Endothelial cell (in vitro differentiated cells): ENCODE results near the gene SELENOM. TPM values are rescaled to one million over a fixed set of nuclear protein-coding genes. Genes with fewer than 3 reads are reported as not detected.

ENCODE experiments used
- DNase-seq: peaks from one replicate; pipeline ENCODE4 v3.0.0; 2021; ENCODE audit warnings: low spot score
- H3K27ac Mint-ChIP-seq: one replicate; pipeline ENCODE4 v1.8.0; 2021; ENCODE audit warnings: mixed read lengths, inconsistent platforms; ENCODE audit not compliant: unreplicated experiment
- H3K27me3 Mint-ChIP-seq: one replicate; pipeline ENCODE4 v1.8.0; 2021; ENCODE audit warnings: mild to moderate bottlenecking, moderate library complexity, mixed read lengths, inconsistent platforms; ENCODE audit not compliant: unreplicated experiment
- H3K36me3 Mint-ChIP-seq: one replicate; pipeline ENCODE4 v1.8.0; 2021; ENCODE audit warnings: mild to moderate bottlenecking, low read depth, mixed read lengths, inconsistent platforms; ENCODE audit not compliant: unreplicated experiment
- H3K4me1 Mint-ChIP-seq: one replicate; pipeline ENCODE4 v1.8.0; 2021; ENCODE audit warnings: mild to moderate bottlenecking, mixed read lengths, inconsistent platforms; ENCODE audit not compliant: unreplicated experiment
- H3K4me3 Mint-ChIP-seq: one replicate; pipeline ENCODE4 v1.8.0; 2021; ENCODE audit warnings: mild to moderate bottlenecking, mixed read lengths, inconsistent platforms; ENCODE audit not compliant: unreplicated experiment
- H3K9me3 Mint-ChIP-seq: one replicate; pipeline ENCODE4 v1.8.0; 2021; ENCODE audit warnings: mixed read lengths, inconsistent platforms; ENCODE audit not compliant: unreplicated experiment
- long read RNA-seq: library from polyadenylated mRNA; unstranded; transcript quantifications from one replicate; pipeline ENCODE4 v2.0.0, GENCODE V29; 2020; ENCODE audit not compliant: unreplicated experiment
- total RNA-seq: library from RNA; stranded (reverse); fragmentation: NEBNext Ultra II Directional; extraction: Animal tissue kit (Norgen Biotek cat#: 25700); gene quantifications from one replicate; pipeline ENCODE4 v1.2.1, GENCODE V29; 2021; ENCODE audit not compliant: unreplicated experiment
- TF ChIP-seq, protein P1 (sequence below): fragments of 200-600 bp; sonication (generic); IDR thresholded peaks from one replicate; pipeline ENCODE4 v1.5.0; 2021; ENCODE audit warnings: antibody characterized with exemption; ENCODE audit not compliant: unreplicated experiment

The SELENOM gene, protein sequence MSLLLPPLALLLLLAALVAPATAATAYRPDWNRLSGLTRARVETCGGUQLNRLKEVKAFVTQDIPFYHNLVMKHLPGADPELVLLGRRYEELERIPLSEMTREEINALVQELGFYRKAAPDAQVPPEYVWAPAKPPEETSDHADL
- 35.4 TPM for total RNA-seq
- long read RNA-seq, transcript SELENOM-201 (5 exons, 694 nt), result major isoform, 23 of 26 reads
- long read RNA-seq, partial matches to known transcripts, result 0 of 26 reads
- long read RNA-seq, other reads (novel, unspliced or antisense), result 0 of 26 reads

DNA sequence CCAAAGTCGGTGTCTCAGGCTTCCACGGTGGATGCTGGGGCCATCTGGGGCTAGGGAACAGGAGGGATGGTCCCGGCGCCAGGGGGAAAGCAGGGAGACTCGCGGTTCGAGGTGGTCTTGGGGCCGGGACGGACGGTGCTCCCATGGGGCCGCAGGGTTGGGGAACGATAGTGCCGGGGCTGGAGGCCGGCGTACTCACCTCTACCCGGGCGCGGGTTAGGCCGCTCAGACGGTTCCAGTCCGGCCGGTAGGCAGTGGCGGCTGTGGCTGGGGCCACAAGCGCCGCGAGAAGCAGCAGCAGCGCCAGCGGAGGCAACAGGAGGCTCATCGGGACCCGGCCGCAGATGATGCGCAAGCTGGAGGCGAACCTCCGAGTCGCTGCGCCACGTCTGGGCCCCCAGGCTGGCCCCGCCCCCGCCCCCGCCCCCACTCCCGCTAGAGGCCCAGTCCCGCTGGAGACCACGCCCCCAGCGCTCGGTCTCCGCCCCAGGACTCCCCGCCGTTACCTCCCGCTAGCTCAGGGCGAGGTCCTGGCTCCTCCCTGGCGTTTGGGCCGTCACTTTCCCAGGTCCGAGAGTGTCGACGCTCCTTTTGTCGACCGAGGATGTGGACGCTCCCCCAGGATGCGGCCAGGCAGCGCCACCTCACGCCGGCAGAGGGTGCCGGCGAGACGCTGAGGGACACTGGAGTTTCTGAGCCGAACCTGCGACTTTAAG, at the start of gene SELENOM:
SELENOM (minus strand) TSS at position 391 of the 716 bp plus-strand sequence; CDS start at position 328, 63 bp downstream.
- Mint-ChIP-seq H3K4me1 (peaks cover 28% of the 10 kb centered on the region), H3K27me3 (peaks cover 19% of the 10 kb centered on the region), H3K27ac (peak within 1 kb of the TSS; percentile 74), H3K36me3 (peaks cover 25% of the 10 kb centered on the region), H3K9me3 (no peaks in the 10 kb centered on the region), H3K4me3 (peak within 1 kb of the TSS; percentile 90)
- TF ChIP-seq, protein P1, sequence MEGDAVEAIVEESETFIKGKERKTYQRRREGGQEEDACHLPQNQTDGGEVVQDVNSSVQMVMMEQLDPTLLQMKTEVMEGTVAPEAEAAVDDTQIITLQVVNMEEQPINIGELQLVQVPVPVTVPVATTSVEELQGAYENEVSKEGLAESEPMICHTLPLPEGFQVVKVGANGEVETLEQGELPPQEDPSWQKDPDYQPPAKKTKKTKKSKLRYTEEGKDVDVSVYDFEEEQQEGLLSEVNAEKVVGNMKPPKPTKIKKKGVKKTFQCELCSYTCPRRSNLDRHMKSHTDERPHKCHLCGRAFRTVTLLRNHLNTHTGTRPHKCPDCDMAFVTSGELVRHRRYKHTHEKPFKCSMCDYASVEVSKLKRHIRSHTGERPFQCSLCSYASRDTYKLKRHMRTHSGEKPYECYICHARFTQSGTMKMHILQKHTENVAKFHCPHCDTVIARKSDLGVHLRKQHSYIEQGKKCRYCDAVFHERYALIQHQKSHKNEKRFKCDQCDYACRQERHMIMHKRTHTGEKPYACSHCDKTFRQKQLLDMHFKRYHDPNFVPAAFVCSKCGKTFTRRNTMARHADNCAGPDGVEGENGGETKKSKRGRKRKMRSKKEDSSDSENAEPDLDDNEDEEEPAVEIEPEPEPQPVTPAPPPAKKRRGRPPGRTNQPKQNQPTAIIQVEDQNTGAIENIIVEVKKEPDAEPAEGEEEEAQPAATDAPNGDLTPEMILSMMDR, result peak; percentile 75
- DNase-seq, result peak; percentile 96

DNA sequence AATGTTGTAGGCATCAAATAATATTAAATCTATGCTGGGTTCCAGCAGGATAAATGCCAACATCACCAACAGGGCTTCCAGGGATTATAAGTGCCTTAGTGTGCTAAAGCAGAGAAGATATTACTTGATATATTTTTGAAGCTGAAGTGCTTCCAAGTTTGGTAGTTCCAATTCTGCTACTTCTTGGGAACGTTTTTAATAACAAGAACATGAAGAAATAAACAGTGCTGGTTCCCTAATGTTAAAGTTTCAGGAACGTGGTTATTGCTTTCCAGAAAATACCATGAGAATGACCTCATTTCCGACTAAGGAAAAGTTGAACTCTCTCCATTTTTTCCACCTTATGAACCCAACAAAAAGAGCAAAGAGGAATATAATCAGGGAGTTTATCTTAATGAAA, 48.1 kb upstream of the SELENOM start:
- Mint-ChIP-seq H3K9me3 (no peaks in the 10 kb centered on the region), H3K27me3 (peaks cover 11% of the 10 kb centered on the region), H3K27ac (no peak overlapping the region), H3K4me1 (peaks cover 2% of the 10 kb centered on the region), H3K36me3 (peaks cover 4% of the 10 kb centered on the region), H3K4me3 (no peak overlapping the region)
- no peak for DNase-seq
- TF ChIP-seq, protein P1, result no peak

DNA sequence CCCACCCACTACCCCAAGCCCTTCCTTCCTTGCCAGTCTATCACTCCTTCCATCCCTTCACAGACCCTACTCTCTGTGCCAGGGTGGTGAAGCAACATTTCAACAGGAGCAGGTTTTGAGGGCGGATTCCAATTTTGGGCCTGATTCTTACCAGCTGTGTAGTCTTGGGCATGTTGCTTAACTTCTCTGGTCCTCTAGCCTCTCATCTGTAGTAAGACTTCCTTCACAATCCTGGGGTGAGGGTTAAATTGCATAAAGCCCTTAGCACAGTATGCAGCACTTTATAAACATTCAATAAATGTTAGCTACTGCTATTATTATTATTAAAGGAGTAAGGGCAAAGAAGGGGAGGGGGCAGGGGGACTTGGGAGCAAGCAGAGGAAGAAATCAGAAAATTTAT, 47.6 kb upstream of the SELENOM start:
- DNase-seq, result no peak
- H3K4me3 Mint-ChIP-seq, result no peak overlapping the region
- H3K4me1 Mint-ChIP-seq, result peaks cover 1% of the 10 kb centered on the region
- H3K27ac Mint-ChIP-seq, result no peak overlapping the region
- no peaks in the 10 kb centered on the region for H3K9me3 Mint-ChIP-seq
- H3K27me3 Mint-ChIP-seq, result peaks cover 13% of the 10 kb centered on the region
- peaks cover 4% of the 10 kb centered on the region for H3K36me3 Mint-ChIP-seq
- TF ChIP-seq, protein P1, result no peak

DNA sequence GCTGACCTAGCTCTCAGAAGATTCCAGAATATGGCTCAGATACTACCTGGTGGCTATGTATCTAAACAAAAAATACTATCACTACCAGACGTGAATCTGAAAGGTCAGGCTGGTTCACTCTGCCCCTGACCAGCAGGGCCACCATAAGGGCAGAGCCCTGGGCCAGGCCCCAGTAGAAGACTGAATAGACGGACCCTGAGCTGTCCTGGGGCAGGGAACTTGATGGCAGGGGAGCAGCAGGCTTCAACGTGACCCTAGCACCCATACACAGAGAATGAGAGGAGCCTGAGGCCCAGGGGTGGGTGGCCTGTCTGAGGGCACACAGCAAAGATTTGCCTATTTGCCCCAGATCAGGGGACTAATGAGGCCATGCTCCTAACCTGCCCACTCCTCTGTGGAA, 46.0 kb upstream of the SELENOM start:
- no peak overlapping the region for H3K27ac Mint-ChIP-seq
- H3K36me3 Mint-ChIP-seq, result peaks cover 4% of the 10 kb centered on the region
- H3K9me3 Mint-ChIP-seq, result no peaks in the 10 kb centered on the region
- TF ChIP-seq, protein P1, result no peak
- no peak overlapping the region for H3K4me3 Mint-ChIP-seq
- peaks cover 12% of the 10 kb centered on the region for H3K4me1 Mint-ChIP-seq
- no peak for DNase-seq
- peaks cover 7% of the 10 kb centered on the region for H3K27me3 Mint-ChIP-seq

DNA sequence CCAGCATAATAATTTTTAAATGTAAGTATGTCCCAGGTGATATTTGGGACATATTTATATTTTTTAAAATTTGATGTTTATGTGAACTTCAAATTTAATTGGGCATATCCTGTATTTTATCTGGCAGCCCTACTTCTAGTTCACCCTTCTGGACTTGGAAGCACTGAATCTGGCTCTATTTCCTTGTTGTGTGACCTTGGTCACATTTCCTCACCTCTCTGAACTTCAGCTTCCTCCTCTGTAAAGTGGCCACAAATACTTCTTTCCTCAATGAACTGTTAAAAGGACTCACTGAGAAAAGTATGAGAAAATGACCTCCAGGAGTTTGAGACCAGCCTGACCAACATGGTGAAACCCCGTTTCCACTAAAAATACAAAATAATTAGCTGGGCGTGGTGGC, 44.5 kb upstream of the SELENOM start:
- Mint-ChIP-seq H3K27me3 (peaks cover 7% of the 10 kb centered on the region), H3K36me3 (peaks cover 7% of the 10 kb centered on the region), H3K4me3 (no peak overlapping the region), H3K27ac (no peak overlapping the region), H3K4me1 (peaks cover 12% of the 10 kb centered on the region), H3K9me3 (no peaks in the 10 kb centered on the region)
- TF ChIP-seq, protein P1, result no peak
- DNase-seq, result no peak
